Left ventricle myocardium superior (tissue), 1 donor: ENCODE data around the gene FGF1. TPM values are rescaled to one million over a fixed set of nuclear protein-coding genes. Genes with fewer than 3 reads are reported as not detected.

Experiments
- ATAC-seq: fragments of 200-7000 bp; cut with Tn5 transposase; one replicate; pipeline ENCODE4 v1.9.1; 2020; ENCODE audit warnings: mild to moderate bottlenecking, moderate library complexity
- DNase-seq: peaks from one replicate; pipeline ENCODE4 v3.0.0-alpha.2; 2020
- intact Hi-C: fragments of 100-400 bp; cut with micrococcal nuclease; formaldehyde crosslinking; loops from one replicate; pipeline ENCODE4 v1.11.0; 2022
- total RNA-seq: library from RNA; stranded (reverse); fragmentation: NEBNext Ultra II Directional; extraction: Animal tissue kit (Norgen Biotek cat#: 25700); gene quantifications from one replicate; pipeline ENCODE4 v1.2.1, GENCODE V29; 2021
- donor health status: DM: no; HTN: yes; CAD: no; lungs with severe emphysema.

Gene FGF1
- total RNA-seq, 1 donor from 2014 or later: 43.6 TPM

DNA sequence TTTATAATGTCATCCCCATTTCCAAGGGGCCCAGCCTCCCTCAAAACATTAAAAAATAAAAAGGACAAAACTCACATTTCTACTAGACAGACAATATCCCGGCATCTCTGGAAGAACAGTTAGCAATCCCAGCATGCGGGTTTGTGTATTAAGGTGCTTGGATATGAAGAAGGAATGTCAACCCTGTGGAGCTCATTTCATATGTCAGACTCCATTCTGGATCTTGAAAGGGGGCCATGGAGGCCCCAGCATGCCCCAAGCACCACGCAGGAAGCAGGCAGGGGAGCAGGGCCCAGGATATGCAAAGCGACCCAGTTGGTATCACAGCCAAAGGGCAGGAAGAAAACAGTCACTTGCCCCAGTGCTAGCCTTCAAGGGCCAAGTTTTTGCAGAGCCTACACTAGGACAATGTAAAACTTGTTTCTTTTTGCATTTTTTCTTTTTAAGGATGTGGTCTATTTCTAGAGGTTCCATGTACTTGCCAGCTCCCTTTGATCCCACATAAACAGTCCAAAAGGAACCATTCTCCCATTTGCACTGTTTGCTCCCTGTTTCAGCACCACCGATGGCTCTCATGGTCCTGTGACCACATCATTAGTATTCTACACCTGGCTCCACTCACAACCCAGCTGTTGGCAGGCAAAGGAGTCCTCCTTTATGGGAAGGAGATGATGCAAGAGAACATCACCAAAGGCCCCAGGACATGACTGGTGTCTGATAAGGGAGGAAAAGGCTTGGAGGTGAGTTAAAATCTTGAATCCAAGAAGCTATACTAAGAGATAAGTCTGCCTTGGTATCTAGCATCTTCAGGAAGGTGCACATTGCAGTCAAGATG is 58.3 kb downstream of the FGF1 start:
- DNase-seq (no peak), ATAC-seq (no peak)
- intact Hi-C loops: no loop called here

DNA sequence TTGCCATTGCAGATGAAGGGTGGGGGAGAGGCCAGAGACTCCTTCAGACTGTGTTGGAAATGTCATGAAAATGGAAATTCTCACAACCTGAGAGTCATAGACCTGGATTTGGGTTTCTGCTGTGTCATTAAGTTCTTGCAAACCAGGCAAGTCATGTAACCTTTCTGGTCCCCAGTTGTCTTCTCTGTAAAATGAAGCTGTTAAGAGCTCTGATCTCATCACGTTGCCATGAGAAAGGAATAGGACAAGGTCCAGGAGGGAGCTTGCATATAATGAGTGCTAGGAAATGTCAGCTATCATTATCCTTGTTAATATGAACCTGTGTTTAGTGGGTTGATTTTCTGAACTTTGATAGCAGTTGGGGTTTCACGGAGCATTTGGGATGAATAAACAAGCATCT is 59.1 kb downstream of the FGF1 start:
- intact Hi-C loops: no loop called here
- DNase-seq (no peak), ATAC-seq (no peak)

DNA sequence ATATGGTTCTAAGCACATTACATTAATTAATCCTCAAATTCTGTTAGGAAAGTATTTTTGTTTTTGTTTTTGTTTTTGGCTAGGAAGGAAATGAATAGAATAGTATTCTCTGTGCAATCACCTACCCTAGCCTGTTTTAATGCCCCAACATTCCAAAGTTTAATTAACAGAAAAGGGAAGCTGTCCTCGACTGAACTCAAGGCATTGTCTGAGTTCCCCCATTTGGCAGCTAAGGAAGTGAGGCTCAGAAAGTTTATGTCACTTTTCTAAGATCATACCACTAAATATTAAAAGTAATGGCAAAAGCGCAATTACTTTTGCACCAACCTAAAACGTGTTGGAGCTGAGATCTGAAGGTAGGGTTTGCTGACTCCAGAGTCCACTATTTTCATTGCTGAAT is 59.8 kb downstream of the FGF1 start:
- peak; percentile 21 for ATAC-seq
- intact Hi-C loops: no loop called here
- DNase-seq: no peak

DNA sequence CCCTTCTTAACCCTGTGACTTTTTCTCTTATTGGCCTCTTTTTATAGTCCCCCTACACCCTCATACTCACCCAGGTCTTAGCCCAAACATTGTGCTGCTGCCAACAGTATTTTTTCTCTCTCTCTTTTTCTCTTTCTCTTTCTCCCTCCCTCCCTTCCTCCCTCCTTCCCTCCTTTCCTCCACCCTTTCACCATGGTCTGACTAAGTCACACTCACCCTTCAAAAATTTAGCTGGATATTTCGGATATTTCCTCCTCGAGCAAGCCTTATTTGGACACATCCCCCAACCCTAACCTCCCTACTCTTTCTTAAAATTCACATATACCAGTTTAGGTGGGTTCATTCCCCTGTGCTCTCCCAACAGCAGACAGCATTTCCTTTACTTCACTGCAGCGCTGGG is 64.7 kb downstream of the FGF1 start:
- intact Hi-C loops: no loop called here
- ATAC-seq: no peak
- DNase-seq: no peak

DNA sequence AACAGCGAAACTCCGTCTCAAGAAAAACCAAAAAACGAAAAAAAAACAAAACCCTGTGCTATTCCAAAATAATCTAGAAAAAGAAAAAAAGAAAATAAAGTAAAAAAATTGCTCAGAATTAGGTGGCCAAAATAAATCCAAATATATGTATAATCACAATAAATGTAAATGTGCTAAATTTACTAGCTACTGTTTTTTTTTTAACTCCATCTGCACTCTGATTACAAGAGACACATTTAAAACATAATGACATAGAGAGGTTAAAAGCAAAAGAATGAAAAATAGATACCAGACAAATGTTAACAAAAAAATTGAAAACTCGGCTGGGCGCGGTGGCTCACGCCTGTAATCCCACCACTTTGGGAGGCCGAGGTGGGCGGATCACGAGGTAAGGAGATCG is 66.1 kb downstream of the FGF1 start:
- intact Hi-C loops: no loop called here
- no peak for DNase-seq
- no peak for ATAC-seq

DNA sequence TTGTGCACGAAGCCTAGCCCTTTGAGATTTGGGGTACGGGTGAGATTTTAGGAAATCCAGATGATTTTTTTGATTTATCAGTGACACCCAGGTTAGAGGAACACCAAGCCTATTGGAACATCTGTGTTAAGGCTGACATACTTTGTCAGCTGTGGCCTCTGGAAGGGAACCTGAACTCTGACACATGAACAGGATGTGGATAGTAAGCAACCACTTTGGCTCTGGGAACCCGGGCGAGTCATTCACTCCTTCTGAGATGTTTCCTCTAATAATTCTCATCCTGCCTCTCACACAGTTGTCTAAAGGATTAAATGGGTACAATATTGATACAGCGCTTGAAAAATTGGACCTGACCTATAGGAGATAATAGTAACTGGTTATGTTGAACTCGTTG is 67.8 kb downstream of the FGF1 start:
- DNase-seq (no peak), ATAC-seq (peak; percentile 43)
- intact Hi-C loops: no loop called here

DNA sequence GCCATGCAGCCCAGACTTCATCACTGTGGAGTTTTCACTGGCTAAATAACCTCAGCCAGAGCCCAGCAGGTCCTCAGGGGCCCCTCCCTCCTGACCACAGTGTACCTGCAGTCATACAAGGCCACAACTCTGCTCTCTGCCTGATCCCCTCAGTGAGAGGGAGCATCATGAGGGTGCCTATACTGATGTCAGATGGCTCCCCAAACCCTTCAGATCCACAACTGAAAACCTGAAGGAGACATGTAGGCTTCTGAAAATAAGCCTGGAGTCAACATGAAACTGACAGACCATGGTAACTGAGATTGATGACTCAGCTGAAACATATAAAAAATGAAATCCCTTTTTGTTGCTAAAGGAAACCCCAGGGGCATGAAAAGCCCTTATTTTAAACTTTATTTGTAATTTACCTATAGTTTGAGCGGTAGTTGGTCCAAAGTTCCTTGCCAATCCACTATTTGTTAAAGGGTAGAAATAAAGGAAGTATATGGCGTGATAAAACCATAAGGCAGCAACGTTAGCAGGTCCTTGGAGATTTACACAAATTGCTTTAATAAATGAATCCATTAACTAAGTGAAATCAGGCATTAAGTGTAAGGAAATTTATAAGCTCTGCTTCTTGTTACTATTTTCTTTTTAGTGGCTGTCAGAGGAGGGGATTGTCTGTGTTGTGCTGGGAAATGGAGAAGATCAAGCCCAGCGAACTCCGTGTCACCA is 68.3 kb downstream of the FGF1 start:
- intact Hi-C loops: no loop called here
- no peak for ATAC-seq
- no peak for DNase-seq

DNA sequence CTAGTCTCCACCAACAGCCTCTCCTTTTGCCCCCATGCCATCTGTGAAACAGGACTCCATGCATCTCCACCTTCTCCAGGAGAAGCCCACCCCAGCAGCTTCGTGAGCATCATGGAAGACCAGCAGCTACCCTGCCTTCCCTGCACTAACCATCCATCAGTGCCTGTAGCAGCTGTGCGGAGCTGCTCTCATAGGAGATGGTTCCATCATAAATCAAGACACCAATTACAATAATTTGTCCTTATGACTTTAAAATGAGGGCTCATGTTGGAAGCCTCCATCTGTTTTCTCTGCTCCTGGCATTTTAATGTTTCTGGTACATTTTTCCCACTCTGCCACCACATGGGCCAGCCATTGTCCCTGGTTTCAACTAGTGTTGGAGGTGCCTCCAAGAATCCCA is 69.9 kb downstream of the FGF1 start:
- DNase-seq: no peak
- ATAC-seq: no peak
- intact Hi-C loops: no loop called here

DNA sequence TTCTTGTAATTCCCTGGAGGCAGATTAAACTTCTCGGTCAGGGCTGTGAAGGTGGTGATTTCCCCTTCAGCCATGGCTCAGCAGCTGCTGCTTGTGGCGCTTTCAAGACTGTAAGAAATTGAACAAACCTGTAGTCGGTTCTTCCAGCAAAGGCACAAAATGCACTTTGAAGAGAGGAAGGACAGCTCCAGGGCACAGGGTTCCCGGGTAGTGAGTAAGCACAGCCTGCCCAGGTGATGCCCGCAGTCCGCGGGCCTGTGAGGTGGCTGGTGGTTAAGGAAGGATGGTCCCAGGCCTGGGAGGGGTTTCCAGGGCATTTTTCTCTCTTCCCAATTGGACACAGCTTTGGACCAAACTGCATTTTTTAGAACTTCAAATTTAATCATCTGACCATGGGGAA is 71.8 kb downstream of the FGF1 start:
- ATAC-seq: no peak
- intact Hi-C loops: no loop called here

DNA sequence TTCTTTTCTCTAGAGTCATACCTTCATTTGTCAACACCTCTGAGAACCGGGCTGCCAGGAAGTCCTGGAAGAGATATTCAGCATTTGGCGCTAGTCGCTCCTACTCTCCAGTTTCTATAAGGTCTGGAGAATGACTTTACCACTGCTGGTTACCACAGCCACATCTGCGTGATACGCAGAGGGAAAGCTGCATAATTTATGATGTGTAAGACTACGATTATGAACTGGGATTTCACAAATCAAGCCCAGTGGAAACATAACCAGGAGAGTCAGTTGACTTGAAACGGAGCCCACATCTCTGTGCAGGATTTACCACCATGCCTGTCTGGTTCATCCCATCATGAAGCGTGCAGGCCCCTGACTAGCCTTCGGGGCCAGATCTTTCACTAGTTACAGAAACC is 72.6 kb downstream of the FGF1 start:
- intact Hi-C loops: no loop called here
- ATAC-seq (no peak), DNase-seq (no peak)

More for the DNA sequence above, 71.8 kb downstream of the FGF1 start:
- DNase-seq: no peak

DNA sequence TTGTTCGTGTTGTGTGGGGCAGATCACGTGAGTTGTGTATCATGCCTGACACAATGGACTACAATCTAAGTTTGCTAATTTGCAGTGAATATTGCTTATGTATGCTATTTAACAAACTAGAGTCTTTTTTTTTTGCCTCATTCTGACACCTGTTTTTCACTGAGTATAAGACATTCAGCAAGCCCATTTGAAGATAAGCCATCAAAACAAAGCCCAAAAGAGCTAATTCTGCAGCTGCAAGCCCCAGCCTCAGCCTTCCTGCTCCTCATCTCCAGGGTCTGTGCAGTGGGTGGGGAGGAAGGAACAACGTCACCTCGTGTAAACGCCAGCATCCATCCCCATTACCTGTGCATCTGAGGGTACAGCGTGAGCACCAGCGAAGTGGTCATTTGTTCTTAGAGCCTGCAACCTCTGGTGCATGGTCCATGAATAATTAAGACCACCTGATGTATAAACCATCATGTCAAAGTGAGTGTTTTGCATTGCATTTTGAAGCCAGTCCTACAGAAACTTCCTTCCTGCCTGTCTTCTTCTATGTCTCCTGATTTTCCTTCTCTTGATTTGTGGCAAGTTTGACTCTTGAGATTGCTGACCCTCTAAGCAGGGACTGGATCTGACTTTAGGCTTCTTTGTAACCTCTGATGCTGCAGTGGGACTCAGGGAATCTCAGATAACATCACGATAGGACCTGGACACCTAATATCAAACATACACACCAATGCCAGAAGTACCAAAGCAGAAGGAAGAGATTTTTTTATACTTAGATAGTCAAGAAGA is 73.2 kb downstream of the FGF1 start:
- ATAC-seq (no peak), DNase-seq (no peak)
- intact Hi-C loops: no loop called here

DNA sequence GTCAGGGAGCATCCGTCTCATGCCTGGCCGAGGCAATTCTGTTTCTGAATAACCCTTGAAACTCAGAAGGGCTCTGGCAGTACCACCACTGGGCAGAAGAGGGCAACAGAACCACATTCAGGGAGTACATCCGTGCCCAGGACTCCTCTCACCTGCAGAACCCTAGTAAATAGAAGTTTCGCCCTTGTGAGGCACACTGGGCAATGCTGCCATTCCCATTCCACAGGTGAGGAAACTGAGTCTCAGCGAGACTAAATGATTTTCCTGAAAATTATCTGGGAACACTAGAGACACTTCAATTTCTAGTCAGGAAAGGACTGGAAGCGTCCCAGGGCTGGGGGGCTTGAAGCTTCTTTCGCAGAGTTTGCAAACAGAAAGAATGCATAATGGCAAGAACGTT is 74.7 kb downstream of the FGF1 start:
- intact Hi-C loops: loop anchor here (2.0 kb wide), 1 partner anchor 88 kb away; no protein-coding TSS in a partner anchor
- peak; percentile 89 for ATAC-seq

DNA sequence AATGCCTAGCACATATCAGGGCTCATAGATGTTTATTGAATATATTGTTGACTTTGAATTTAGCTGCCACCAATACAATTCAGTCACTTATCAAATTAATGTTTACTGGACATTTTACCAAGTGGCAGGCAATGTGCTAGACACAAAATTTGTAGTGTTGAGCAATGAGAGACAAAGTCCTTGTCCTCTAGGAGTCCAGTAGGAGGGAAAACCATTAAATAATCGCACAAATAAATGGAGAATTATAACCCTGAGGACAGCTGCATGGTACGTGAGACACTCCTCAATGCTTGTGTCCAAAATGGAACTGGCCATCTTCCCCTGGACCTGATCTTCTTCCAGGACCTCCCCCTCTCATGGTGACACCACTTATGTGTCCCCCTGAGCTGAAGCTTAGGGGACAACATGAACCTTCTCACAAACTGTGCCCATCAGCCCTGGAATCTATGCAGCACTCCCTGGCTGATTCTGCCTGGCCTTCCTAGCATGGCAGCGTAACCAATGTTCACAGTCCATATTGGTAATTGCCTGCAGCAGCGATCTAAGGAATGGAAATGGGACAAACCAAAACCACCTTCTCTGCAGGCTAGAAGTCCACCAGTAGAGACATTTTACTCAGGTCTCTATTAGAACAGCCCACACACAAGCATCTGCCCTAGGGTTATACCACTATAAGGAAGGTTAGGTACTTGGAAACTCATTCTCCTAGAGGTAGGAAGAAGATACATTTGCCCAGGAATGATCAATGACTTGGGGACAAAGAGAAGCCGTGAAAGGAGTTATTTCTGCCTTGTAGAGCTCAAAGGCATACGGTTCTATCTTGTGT is 75.5 kb downstream of the FGF1 start:
- intact Hi-C loops: loop anchor here (2.0 kb wide), 1 partner anchor 88 kb away; no protein-coding TSS in a partner anchor
- ATAC-seq (no peak), DNase-seq (no peak)

More for the DNA sequence above, 74.7 kb downstream of the FGF1 start:
- peak; percentile 80 for DNase-seq

DNA sequence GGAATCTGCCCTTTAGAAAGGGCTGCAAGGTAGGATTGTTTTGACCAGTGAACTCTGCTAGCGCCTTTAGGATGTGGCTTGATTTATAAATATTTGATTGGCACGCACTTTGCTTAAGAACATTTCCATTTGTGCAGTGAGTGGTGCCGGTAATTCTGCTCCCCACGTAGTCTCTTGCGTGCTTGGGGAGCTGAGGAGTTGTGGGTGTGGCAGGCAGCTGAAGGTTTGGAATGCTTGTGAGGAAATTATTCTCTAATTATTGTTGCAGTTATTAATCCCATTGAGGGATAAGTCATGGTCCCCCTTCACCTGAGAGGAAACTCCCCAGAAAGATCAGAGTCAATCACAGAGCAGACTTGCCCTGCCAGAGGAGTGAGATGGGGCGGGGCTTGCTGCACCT is 76.7 kb downstream of the FGF1 start:
- intact Hi-C loops: no loop called here
- ATAC-seq: no peak
- no peak for DNase-seq

DNA sequence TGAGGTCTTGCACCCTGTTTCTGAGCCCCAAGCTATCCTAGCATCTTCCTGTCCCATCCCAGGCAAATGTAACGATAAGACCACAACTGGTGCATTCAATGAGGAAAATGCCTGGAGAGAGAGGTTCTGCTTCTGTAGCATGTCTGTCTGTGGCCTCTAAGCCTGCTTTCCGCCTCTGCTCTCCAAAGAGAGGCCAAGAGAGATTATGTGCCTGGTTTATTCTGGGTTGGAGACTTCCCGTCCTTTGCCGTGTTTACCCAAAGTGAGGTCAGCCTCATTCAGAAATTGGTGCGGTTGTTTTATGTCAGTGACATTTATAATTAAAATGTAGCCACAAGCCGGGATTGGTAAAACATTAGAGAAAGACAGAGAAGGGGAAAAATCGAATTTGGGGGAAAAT is 77.8 kb downstream of the FGF1 start:
- intact Hi-C loops: no loop called here
- ATAC-seq: no peak
- no peak for DNase-seq

DNA sequence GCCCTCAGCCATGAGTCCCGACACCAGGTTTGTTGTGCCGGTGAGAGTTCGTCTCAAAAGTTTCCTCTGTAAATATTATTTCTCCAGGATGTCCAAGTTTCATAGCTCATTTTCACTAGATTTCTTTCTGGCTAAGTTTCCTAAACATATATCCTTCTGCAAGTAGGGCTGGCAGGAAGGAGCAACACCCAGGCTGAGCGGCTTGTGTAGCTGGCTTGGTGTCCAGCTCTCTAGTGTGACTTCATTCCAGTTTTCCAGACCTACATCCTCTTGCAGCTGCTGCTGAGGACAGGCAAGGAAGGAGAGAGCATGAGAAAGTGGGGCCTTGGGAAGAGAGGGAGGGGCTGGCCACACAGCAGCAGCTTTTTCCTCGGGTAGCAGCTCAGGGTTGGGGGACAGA is 80.3 kb downstream of the FGF1 start:
- ATAC-seq (peak; percentile 42), DNase-seq (no peak)
- intact Hi-C loops: no loop called here

DNA sequence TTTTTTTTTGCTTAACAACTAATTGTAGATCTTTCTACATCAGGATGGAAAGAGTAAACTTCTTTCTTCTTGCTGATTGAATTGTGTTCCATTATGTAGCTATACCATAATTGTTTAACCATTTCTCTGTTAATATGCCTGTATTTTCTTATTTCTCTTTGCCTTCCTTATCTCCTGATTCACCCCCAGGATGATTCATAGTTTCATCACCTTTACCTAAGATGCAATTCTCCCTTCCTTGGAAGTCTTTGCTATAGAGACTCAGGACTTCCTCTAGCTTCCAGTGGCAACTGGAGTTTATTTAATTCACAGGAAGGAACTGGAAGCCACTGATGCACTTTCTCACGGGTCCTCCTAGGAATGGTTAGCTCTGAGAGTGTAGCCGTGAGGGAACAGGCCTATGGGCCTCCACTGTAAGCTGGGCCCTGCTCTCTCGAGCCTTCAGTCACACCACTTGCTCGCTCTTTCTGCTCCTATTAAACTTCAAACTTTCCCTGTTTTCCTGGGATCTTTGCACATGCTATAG is 83.1 kb downstream of the FGF1 start:
- ATAC-seq (no peak), DNase-seq (no peak)
- intact Hi-C loops: no loop called here

DNA sequence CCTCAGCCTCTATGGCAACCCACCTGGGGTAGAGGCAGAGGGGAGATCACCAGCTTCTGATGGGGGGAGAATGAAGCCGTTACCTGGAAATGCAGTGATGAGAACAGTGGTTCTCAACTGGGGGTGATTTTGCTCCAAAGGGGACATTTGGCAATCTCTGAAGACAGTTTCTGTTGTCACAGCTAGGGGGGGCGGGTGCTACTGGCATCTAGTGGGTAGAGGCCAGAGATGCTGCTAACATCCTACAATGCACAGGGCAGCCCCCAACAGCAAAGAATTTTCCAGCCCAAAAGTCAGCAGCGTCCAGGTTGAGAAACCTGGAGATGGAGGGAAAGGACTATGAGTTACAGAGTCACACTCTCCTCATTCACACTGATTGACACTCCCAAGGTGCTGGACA is 84.5 kb downstream of the FGF1 start:
- ATAC-seq (peak; percentile 6), DNase-seq (no peak)
- intact Hi-C loops: no loop called here
